Measurements from ENCODE around the gene OSBP2.
"Not testable (repeated sequence)": the region's sequence is repeated elsewhere in the genome, so short reads cannot be mapped to it uniquely, and the experiment has no call there.

Gene OSBP2

DNA sequence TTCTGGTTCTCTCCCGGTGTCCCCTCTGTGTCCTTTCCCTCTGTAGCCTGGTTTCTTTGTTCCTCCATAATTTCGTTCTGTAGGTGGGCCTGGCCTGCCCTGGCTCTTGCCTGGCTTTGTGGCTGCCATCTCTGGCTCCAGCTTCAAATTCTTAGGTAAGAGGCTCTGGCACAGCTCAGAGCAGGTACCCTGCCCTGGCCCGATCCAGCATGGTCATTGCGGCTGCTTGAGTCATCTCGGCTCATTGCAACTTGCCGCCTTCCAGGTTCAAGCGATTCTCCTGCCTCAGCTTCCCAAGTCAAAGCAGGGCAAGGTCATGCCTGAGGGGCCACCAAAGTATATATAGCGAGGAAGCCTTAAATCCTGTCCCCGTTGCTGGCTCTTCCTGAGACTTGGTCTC, 76.0 kb downstream of the OSBP2 start:
- DNase-seq, result no peak

DNA sequence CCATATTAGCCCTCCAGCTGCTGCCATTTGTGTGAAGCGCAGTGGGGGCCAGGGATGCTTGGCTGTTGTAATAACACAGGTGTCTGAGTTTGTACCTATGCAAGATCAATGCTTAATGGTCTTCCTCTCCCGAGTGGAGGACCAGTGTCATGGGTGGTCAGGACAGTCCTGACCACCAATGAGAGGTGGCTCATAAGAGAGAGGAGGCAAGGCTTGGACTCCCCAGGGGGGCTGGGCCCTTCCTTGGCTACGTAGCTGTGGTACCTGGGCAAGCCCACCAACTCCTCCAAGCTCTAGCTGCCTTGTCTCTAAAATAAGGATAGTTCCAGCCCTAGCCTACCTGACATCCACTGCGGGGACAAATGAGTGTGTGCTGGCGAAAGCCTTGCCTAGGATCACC, 79.2 kb downstream of the OSBP2 start:
- no peak for DNase-seq

DNA sequence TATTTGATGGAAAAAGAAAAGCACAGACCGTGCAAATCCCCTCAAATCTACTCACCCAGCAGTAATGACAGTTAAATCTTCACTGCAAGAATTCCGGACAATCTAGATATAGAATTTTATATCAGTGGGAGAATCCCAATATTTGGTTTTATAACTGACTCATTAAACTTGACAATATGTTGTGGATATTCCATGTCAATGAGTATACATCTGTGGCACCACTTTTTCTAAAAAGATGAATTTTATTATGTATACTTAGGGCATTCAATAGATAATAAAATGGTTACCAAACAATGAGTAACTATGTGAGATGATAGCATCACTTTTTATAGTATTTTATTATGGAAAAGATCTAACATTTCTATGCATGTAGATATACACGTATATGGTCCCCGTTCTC, 79.9 kb downstream of the OSBP2 start:
- no peak for DNase-seq

DNA sequence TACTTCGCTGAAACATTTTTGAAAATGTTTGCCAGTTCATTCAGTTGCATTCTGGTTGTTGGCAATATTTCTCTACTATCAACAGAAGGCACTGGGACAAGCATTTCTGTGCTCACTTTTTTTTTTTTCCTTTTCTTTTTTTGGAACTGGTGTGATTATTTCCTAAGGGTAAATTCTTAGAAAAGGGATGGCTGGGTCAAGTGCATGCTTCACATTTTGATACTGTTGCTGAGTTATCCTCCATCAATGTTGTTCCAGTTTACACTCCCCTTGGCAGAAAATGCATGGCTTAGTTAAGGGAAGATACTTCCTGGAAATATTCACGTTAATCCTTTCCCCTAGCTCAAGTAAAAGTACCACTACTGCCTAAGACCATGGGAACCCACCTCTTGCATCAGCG, 81.8 kb downstream of the OSBP2 start:
- DNase-seq, result no peak

DNA sequence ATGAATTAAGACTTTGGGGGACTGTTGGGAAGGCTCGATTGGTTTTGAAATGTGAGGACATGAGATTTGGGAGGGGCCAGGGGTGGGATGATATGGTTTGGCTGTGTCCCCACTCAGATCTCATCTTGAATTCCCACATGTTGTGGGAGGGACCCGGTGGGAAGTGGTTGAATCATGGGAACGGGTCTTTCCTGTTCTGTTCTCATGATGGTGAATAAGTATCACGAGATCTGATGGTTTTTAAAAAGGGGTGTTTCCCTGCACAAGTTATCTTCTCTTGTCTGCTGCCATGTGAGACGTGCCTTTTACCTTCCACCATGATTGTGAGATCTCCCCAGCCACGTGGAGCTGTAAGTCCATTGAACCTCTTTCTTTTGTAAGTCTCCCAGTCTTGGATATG, 82.5 kb downstream of the OSBP2 start:
- not testable (repeated sequence) for DNase-seq

DNA sequence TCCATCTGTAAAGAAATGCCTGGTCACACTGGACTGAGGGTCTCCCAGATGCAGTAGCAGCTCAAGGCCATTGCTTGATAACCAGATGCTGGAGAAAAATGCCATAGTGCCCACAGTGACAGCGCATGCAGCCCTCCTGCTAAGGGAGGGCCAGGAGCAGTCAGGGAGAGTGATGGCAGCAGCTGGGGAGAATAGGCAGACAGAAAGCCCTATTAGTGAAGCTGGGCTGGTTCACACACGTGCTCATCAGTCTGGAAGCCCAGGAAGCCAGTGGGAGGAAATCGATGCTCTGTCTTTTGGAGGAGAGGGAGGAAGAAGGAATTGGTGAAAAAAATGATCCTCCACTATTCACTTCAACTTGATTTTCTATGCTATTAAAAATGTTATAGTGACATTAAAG, 82.9 kb downstream of the OSBP2 start:
- no peak for DNase-seq

DNA sequence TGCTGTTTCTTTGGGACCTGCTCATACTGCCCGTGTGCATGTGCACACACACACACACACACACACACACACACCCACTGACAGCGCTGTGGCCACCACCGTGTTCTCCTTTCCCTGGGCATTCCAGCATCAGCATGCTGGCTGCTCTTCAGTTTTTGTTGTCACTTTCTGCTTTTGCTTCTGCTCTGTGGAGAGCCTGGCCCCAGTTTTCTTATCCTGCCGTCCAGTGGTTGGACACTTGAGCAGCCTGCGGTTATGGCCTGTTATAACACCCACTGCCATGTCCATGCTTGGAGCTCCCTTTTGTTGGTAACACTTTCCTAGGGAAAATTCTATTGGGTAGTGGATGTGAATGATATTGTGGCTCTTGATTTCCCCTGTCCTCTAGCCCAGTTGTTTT, 83.6 kb downstream of the OSBP2 start:
- DNase-seq, result no peak

DNA sequence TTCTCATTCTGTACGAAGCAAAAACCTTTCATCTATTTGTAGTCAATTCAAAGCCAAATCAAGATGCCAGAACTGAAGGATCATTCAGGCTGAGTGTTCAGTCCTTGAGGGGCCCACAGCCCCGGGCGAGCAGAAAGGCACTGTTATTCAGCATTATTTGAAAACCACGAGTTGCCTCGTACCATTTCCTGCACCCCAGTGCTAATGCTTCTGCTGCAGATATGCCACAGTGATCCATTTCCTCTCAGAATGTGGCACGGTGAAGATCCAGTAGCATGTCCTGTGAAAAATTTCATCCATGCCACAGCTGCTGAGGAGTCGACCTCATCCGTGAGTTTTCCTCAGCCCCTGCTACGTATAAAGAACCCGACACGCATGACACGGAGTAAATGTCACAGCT, 85.4 kb downstream of the OSBP2 start:
- no peak for DNase-seq

DNA sequence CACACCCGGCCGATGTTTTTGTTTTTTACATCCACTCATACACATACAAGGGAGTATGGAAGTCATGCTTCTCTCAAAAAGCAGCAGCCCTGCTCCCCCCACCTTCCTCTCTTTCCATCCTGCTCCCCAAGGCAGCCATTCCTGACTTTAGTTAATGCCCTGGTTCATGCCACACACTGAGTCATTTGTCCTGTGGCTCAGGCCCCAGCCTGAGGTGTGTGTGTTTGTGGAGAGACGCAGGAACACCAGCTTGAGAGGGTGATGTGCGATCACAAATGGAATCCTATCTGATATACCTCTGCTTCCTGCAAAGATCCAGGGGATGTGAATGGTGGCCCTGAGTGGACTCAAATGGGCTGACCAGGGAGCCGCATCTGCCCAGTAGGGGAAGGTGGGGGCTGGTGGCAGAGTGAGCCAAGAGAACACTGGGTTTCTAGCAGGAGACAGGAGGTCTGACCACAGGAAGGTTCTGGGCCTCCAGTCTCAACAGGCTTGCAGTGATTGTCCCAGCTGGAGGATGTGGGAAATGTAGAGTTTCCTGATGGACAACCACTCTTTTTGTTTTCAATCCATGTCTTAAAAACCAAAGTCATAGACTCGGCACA, 86.7 kb downstream of the OSBP2 start:
- no peak for DNase-seq

DNA sequence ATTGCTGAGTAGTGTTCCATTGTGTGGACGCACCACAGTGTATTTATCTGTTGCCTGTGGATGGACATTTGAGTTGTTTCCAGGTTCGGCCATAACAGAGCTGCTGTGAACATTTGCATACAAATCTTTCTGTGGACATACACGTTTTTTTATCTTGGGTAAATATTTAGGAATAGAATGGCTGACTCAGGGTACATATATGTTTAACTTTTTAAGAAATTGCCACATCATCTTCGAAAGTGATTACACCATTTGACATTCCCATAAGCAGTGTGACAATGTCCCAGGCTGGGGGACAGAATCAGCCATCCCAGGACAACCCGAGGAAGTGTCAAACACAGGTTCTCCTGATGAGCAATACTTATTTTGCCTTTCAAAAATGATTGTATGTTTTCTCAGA, 87.9 kb downstream of the OSBP2 start:
- no peak for DNase-seq

DNA sequence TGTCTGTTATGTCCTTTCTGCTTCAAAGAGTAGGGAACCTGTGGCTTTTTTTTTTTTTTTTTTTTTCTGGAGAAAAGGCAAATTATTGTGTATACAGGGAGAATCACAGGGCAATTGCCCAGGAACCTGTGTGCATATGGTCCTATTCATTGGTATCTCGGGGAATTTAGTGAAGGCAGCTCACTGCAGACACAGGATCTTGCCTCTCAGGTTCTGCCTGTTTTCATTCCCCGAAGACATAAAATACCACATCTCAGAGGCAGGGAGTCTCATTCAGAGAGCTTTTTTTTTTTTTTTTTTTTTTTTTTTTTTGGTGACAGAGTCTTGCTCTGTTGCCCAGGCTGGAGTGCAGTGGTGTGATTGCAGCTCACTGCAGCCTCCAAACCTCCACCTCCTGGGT, 88.3 kb downstream of the OSBP2 start:
- no peak for DNase-seq

DNA sequence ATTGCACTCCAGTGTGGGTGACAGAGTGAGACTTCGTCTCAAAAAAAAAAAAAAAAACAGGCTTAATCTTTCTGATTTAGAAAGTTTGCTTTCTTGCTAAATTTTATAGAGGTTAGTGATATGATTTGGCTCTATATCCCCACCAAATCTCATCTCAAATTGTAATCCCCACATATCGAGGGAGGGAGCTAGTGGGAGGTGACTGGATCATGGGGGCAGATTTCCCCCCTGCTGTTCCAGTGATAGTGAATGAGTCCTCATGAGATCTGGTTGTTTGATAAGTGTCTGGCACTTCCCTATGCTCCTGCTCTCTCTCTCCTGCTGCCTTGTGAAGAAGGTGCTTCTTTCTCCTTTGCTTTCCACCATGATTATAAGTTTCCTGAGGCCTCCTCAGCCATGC, 90.9 kb downstream of the OSBP2 start:
- DNase-seq, result no peak

DNA sequence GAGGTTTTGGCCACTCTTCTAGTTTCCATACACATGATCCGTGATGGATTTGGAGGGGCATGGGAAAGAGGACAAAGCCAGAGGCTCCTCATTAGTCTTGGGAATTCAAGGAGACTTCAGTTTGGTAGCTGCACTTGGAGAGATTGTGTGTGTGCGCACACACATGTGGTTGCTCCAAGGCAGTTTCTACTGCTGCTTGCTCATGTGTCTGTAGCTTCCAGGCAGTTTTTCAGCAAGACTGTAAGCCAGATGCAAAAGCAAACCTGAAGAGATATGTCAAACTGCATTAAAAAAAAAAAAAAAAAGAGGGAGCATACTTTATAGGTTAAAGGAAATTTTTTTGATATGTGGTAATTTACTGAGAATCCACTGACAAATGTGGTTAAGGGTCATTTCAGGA, 95.7 kb downstream of the OSBP2 start:
- no peak for DNase-seq

DNA sequence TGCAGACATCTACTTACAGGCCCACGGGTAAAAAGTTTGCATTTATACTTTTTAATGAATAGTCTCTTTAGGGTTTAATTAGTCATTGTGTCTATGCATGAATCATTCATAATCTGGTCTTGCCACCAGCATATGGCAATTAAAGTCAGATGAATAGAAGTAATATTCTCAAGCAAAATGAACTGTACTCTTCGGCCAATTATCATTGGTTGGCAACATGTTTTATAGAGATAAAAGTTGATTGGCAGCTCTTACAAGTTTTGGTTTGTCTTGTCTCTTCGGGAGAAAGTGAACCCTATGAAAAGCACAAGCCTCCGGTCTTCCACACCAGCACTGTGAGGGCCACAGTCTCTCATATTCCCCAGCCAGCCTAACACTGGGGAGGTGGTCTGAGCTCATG, 97.8 kb downstream of the OSBP2 start:
- no peak for DNase-seq

DNA sequence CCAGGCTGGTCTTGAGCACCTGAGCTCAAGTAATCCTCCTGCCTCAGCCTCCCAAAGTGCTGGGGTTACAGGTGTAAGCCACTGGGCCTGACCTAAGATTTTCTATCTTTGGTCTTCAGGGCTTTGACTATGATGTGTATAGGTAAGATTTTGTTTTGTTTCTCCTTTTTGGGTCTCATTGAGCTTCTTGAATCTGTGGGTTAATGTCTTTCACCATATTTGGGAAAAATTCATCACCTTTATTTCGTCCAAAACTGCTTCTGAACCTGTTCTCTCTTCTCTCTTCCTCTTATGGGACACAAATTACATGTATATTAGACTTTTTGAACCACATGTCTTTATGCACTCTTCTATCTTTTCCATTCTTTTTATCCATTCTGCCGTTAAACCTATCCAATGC, 100.4 kb downstream of the OSBP2 start:
- no peak for DNase-seq

DNA sequence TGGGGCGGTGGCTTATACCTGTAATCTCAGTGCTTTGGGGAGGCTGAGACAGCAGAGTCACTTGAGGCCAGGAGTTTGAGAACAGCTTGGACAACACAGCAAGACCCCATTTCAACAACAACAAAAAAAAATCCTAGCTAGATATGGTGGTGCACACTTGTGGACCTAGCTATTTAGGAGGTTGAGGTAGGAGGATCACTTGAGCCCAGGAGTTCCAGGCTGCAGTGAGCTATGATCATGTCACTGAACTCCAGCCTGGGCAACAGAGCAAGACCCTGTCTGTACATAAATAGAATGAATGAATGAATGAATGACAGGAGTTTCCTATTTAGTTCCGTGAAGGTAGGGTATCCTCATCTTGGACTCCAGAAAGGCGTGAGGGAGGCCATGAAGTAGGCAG, 107.0 kb downstream of the OSBP2 start:
- DNase-seq, result no peak

DNA sequence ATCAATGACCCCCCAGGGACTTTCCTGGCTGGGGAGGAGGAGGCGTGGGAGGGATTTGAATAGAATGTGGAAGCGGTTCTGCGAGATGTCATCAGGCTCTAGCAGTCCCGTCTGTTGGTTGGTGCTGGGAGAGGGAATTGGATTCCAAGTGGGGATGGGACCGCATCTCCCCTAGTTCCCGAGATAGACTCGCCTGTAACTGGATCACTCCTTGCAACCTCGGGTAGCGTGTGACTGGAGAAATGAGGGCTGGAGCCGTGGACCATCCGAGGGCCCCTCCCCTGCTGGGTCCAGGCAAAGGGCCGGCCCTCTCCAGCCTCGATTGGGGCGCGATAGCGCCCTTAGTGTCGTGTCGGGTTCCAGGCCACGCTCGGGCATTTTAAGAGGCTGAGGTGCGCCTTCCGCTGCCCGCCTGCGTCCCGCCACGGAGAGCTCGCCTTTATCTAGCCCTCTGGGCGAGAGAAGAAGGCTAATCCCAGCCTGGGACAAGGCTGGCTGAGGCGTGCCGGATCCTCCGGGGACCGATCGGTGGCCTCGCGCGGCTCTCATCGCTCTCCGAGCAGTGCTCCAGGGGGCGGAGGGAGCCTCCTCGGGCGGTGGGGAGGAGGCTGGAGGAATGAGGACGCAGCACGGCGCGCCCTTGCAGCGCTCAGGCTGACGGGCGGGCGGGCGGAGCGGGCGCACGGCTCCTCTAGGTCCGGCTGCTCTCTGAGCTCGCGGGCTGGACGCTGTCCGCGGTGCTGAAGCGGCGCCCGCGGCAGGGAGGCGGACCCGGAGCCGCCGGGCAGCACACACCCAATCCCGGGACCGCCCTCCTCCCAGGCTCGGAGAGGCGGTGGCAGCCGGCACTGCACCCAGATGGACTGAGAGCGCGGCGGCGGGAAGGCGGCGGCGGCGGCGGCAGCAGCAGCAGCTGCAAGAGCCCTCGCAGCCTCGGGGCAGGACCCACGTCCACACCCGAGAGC, 107.8 kb downstream of the OSBP2 start:
- DNase-seq, result peak; percentile 66

DNA sequence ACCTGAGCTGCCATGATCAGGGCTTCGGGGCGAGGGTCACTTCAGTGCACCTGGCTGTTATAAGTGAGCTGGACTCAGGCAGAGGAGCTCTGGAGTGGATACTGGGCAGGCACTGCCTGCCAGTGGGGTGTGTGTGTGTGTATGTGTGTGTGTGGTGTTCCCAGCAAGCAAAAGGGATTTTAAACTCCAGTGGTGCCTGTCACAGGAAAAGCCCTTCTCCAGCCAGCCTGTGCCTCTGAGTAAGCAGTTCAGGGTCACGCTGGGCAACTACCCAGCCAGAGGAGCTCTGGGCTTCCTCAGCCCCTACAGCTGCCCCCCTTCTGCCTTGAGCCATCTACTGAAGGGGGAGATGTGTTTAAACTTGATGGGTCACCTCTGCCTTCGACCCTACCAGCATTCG, 109.0 kb downstream of the OSBP2 start:
- DNase-seq, result no peak

DNA sequence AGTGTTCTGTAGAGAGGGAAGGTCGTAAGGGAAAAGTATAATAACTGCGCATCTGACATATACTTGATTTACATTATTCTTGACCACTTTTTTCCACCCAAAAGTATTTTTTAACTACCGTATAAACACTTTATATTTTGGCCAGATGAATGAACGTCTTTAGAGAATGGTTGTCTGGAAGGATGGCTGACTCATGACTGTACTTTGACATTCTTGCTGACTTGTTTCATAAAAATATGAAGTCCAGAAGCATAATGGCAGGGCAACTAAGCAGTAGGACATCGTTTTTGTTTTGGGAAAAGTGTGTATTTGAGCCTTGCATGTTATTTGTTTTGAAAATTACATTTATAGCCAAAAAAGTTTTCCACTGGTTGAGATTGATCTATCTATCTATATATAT, 110.0 kb downstream of the OSBP2 start:
- DNase-seq, result no peak

DNA sequence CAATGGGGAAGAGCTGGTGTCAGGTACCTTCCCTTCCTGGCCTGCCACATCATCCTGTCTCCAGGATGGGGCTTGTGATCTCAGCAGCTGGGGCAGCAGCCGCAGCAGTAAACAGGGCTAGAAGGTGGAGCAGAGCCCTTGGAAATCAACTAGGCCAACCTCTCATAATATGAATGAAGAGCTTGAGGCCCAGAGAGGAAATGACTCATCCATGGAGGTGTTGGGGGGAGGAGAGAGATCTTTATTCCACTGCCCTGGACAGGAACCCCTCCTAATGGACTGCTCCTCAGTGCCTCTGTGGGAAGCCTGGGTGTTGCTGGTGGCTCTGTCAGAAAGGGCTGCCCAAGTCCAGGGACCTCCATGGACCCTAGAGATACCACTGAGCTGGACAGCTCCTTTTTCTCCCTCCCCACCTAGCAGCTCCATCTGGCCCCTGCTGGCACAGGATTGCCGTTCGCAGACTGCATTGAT, 111.8 kb downstream of the OSBP2 start:
- no peak for DNase-seq

DNA sequence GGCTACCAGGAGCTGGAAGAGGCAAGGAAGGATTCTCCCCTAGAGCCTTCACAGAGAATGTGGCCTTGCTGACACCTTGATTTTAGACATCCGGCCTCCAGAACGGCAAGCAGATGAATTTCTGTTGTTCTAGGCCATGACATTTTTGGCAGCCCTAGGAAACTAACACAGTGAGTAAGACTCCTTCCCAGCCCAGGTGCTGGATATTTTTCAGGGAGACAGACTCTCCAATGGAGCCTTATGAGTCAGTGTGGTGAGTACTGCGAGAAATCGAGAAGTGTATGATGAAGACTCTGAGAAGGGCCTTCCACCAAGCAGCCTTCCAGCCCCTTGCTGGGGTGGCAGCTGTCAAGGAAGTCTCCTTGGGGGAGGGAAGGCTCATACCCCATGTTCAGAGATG, 114.4 kb downstream of the OSBP2 start:
- DNase-seq, result no peak

DNA sequence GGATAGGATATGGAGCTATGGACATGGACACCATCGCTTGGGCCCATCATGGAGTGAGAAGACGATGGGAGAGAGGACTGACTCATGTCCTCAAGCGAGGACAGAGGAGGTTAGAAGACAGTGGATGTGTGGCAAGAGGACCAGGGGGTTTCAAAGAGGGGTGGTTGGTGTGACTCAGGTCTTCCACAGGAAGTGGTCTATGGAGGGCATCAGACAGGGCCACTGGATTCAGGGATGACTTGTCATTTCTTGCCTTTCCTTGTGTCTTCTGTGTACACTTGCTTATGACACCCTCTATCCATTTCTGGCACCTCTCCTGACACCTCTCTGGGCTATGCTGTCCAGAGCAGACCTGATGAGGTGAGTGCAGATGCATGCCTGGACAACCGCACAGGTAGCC, 115.4 kb downstream of the OSBP2 start:
- DNase-seq, result no peak

DNA sequence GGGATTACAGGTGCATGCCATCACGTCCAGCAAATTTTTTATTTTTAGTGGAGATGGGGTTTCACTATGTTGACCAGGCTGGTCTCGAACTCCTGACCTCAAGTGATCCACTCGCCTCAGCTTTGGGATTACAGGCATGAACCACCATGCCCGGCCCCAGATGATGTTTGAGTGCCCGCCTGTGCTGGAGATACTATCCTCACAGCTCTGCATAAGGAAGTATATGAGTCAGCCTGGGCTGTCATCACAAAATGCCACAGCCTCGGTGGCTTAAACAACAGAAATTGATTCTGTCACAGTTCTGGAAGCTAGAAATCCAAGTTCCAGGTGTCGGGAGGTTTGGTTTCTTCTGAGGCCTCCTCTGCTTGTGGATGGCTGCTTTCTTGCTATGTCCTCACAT, 119.3 kb downstream of the OSBP2 start:
- no peak for DNase-seq

DNA sequence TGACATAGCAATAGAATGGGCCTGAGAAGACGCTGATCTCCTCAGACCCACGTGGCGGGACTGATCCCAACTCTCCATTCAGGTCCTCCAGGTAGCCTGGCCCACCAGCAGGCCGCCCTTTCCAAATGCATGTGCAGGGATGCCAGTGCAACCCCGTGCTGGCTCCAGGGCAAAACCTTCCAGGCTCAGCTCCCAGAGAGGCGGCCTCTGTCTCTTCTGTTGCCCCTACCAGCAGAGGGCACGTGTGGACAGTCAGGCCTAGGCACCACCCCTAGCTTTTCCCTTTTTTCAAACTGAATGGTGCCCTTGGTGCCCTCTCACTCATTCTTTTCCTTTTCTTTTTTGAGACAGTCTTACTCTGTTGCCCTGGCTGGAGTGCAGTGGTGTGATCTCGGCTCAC, 121.7 kb downstream of the OSBP2 start:
- no peak for DNase-seq

DNA sequence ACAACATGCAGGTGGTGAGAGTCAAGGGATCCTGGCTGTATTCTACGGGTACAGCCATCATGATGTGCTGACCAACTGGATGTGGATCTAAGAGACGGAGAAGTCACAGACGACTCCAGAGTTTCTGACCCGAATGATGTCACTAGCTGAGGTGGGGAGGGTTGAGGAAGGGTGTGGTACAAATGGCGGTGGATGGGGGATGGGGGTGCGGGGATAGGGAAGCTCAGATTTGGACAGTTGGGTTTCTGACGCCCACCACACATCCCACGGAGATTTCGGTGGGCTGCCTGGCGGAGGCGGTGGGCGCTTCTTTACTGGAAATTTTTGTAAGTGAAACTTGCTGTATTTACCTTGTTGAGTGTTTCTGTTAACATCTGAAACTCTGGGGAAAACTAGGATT, 126.7 kb downstream of the OSBP2 start:
- DNase-seq, result no peak

All from activated naive CD4-positive, alpha-beta T cell treated with Interleukin-2 at 50 U/mL for 16 hours (primary cell).